Left ventricle myocardium superior (tissue), 1 donor: ENCODE data around the gene SSTR5. TPM values are rescaled to one million over a fixed set of nuclear protein-coding genes. Genes with fewer than 3 reads are reported as not detected.
"Not testable (repeated sequence)": the region's sequence is repeated elsewhere in the genome, so short reads cannot be mapped to it uniquely, and the experiment has no call there.

Experiments
- ATAC-seq: fragments of 200-7000 bp; cut with Tn5 transposase; one replicate; pipeline ENCODE4 v1.9.1; 2020; ENCODE audit warnings: mild to moderate bottlenecking, moderate library complexity
- DNase-seq: peaks from one replicate; pipeline ENCODE4 v3.0.0-alpha.2; 2020
- intact Hi-C: fragments of 100-400 bp; cut with micrococcal nuclease; formaldehyde crosslinking; loops from one replicate; pipeline ENCODE4 v1.11.0; 2022
- total RNA-seq: library from RNA; stranded (reverse); fragmentation: NEBNext Ultra II Directional; extraction: Animal tissue kit (Norgen Biotek cat#: 25700); gene quantifications from one replicate; pipeline ENCODE4 v1.2.1, GENCODE V29; 2021
- donor health status: DM: no; HTN: yes; CAD: no; lungs with severe emphysema.

Gene SSTR5
- total RNA-seq, 1 donor from 2014 or later: 25.8 TPM

GRCh38 chr16:1082952-1083675 is 10.6 kb downstream of the SSTR5 start:
- no peak for ATAC-seq
- intact Hi-C loops: no loop called here
- no peak for DNase-seq

DNA sequence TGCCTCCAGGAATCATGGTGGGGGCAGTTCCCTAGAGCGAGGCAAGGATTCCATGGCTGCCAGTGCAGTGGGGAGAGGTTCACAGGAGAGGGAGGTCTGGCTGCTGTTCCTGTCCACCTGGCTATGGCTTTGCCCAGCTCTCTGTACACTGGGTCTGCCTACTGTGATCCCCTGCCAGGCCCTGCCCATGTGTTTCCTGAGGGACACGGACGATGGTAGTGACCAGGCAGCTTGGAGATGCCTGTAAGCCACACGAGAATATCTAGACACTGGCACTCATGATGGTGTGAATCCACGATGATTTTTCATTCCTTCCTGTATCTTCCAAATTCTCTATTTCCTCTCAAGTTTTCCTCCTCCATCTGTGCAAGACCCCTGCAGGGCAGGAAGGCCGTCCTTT is 12.4 kb downstream of the SSTR5 start:
- DNase-seq (no peak), ATAC-seq (no peak)
- intact Hi-C loops: no loop called here

- ATAC-seq, intact Hi-C loops, DNase-seq: not testable (repeated sequence)
Measured at GRCh38 chr16:1086443-1086842, 13.9 kb downstream of the SSTR5 start.

GRCh38 chr16:1088295-1089170 is 16.0 kb downstream of the SSTR5 start:
- intact Hi-C loops: no loop called here
- DNase-seq (no peak), ATAC-seq (no peak)

- intact Hi-C loops: no loop called here
- DNase-seq: peak; percentile 74
- peak; percentile 75 for ATAC-seq
Measured at GRCh38 chr16:1089439-1089821, 16.9 kb downstream of the SSTR5 start.

DNA sequence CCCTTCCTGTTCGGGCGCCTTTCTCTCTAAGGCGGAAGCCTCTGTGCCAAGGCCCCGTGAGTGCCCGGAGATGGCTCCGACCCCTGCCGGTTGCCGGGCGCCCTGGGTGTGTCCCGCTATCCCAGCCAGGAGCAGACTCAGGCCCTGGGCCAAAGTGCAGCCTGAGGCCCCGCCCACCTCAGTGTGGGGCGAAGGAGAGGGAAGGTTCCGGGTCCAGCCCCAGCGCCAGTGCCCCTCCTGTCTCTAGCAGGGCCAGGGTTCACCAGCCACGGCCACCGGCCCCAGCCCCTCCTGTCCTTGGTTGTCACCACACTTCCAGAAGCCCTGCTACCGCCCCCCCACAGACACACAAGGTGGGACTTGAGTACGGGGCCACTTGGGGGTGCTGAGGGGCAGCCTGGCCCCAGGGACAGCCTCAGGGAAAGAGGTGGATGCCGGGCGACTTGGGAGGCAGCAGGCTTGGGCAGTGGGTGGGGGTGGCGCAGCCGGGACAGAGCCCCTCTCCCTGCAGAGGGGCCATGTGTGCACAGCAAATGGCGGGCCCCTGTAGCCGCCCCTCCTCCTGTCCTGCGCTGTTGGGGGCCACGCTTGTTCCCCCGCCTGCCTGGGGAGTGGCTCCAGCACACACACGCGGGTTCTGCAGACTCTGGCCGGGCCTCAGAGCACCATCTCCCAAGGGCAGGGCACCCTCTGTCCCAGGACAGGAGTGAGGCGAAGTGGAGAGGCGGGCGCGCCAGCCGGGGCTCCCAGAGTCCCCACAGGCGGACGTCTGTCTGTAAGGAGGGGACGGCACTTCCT is 17.5 kb downstream of the SSTR5 start:
- intact Hi-C loops: no loop called here
- ATAC-seq (peak; percentile 89), DNase-seq (peak; percentile 90)

DNA sequence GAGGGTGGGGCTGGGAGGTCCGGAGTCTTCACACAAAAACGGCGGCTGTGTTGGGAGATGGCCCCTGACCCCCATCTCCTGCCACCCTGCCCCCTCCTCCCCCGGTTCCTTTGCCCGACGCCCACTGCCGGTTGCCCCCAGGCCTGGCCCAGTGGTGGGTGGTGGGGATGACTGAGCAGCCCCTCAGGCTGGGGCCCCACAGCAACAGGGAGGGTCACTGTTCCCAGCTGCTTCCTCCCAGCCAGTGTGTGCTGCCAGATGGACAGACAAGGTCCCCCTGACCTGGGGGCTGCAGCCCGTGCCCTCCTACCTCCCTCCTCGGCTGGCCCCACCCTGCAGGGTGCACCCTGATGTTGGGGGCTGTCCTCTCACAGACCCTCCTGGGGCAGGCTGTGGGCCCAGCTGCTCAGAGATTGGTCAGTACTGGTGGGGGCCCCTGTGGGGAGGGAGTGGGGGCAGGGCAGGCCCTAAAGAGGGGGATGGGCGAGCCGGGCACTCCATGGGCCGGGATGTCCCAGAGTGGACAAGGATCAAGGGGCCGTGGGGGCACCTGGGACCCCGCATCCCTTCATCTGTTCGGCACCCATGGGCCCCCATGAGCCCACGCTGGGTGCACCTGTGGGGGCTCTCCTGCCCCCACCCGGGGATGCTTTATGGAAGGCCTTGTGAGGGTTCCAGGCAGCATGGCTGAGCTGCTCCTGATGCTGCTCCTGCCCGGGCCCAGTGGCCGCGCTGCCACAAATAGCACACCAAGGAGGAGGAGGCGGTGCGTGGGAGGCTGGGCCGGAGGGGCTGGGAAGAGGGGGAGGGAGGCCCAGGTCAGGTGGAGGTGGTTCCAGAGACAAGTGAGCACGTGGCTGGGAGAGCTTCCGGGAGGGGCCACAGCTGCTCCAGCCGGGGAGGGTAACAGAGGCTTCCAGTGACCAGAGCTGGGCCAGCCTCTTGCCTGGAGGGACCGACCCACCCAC is 18.4 kb downstream of the SSTR5 start:
- intact Hi-C loops: no loop called here
- DNase-seq (peak; percentile 85), ATAC-seq (peak; percentile 78)

- no peak for ATAC-seq
- intact Hi-C loops: no loop called here
Measured at GRCh38 chr16:1091992-1092552, 19.5 kb downstream of the SSTR5 start.

DNA sequence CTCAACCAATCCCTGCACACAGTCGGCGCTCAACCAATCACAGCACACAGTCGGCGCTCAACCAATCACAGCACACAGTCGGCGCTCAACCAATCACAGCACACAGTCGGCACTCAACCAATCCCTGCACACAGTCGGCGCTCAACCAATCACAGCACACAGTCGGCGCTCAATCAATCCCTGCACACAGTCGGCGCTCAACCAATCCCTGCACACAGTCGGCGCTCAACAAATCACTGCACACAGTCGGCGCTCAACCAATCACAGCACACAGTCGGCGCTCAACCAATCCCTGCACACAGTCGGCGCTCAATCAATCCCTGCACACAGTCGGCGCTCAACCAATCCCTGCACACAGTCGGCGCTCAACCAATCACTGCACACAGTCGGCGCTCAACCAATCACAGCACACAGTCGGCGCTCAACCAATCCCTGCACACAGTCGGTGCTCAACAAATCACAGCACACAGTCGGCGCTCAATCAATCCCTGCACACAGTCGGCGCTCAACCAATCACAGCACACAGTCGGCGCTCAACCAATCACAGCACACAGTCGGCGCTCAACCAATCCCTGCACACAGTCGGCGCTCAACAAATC is 20.2 kb downstream of the SSTR5 start:
- DNase-seq, ATAC-seq, intact Hi-C loops: not testable (repeated sequence)

More at GRCh38 chr16:1091992-1092552, 19.5 kb downstream of the SSTR5 start:
- no peak for DNase-seq

GRCh38 chr16:1093284-1094123 is 21.0 kb downstream of the SSTR5 start:
- ATAC-seq (no peak), DNase-seq (no peak)
- intact Hi-C loops: no loop called here

- intact Hi-C loops: no loop called here
- ATAC-seq: no peak
- DNase-seq: no peak
Measured at GRCh38 chr16:1094124-1094479, 21.6 kb downstream of the SSTR5 start.

DNA sequence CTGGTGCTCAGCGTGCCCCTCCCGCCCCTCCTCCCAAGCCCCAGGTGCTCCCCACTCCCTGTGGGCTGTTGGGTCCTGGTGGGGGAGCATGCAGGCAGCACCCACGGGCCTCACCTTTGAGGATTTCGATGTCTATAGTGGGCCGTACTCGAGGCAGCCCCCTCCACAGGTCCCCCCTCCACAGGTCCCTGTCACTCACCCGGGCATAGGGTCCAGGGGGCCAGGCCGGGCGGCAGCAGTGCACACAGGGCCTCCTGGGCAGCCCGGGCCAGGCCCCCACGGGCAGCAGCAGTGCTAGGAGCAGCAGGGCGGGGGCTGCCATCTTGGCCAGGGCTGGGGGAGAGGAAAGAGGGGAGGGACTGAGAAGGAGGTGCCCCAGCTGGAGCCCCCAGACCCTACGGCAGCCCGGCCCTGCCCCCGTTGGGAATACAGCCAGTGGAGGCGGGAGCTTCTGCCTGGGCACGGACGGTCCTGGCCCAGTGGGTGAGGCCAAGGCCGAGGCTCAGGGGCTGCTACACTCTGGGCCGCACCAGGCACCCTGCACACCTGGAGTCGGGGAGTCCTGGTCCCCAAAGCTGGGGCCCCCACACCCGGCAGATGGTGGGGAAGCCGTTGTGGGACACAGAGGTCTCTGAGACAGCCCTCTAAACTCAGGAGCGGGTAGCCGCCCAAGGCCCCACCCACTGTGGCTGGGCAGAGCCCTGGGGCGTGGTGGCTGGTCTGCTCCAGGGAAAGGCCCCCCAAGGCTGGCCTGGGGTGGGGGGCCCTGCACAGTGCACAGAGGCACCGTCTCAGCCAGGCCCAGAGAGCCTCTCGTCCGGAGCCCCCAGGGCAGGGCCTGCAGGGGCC is 22.3 kb downstream of the SSTR5 start:
- intact Hi-C loops: no loop called here
- no peak for ATAC-seq
- DNase-seq: no peak

DNA sequence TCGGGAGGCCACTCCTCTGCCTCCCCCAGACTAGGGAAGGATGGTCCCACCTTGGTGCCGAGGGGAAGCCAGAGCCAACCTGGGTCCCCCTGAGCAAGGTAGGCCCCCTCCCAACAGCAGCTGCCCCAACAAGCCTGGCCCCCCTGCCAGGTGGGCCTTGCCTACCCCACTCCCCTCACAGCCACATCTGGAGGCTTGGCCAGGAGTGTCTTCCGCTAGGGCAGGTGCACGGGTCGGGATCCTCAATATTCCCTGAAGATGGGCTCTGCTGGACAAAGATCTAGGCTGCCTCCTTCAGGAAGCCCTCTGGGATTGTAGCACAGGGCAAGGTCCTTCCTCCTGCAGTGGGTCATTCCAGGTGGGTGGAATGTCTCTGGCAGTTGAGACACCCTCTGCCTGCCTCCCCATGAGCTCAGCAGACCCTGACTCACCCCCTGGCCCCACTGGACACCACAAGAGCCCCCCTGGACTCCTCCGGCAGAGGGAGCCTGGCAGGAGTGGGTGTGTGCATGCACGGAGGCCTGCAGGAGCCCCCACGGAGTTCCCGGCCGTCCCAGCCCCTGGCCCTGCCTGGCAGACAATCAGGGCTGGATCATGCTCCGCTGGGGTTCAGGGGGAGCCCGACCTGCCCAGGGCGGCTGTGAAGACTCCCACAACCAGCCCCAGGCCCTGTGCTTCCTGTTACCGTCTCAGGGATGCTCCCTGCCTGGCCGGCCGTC is 23.1 kb downstream of the SSTR5 start:
- intact Hi-C loops: no loop called here
- DNase-seq (no peak), ATAC-seq (no peak)

DNA sequence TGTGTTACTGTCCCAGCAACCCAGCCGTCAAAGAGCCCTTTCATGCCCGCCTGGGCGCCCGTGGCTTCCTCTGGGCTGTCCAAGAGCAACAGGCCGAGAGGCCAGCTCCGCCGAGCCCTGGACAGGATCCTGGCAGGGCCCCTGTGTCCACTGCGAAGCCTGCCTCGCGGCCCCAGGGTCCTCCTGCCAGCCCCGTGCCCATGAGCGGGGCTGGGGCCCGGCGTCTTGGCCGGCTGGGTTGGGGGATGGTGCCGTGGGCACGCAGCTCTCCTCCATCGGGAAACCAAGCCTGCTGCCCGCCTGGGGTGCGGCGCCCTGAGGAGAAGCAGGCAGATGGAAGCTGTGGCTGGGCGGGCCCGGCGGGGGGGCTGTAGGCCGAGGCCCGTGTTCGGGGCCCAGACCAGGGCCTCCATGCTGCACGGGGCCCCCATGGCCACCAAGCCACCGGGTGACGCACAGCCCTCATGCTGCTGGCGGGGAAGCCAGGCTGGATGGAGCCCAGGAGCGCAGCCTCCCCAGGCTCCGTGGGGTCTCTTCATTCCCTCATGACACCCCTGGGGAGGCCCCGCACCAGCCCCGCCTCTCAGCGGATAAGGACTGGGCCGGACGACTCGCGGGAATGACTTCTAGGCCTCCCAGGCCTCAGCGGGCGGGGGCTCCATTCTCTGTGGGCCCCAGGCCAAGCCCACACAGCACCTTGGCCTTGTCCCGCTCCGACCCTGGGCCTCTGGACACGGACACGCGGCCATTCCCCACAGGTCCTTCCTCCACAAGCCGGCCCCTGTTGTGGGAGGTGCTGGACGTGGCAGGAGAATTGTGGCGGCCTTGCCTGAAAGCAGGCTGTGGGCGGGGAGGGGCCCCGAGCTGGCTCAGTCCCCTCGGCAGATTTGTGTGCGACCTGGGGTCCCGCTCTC is 23.9 kb downstream of the SSTR5 start, which contains the start of gene C1QTNF8:
C1QTNF8 (minus strand) TSS at position 76 of the 914 bp plus-strand sequence. CDS start 1,322 bp downstream, outside the sequence.
- intact Hi-C loops: no loop called here
- DNase-seq (no peak), ATAC-seq (no peak)
